Choroid plexus epithelial cell (primary cell): Measurements from ENCODE around the gene SEL1L.

Experiments used
- DNase-seq: peaks from one replicate; pipeline ENCODE4 v3.0.0-alpha.2; 2010; ENCODE audit warnings: low read depth
- H3K4me3 ChIP-seq: 2 replicates; pipeline ENCODE4 v1.5.1; 2011; ENCODE audit warnings: low read depth, mild to moderate bottlenecking, control low read depth, low read length, moderate library complexity
- CTCF ChIP-seq: conservative IDR thresholded peaks from 2 replicates; pipeline ENCODE4 v1.5.1; 2011; ENCODE audit warnings: low read depth, mild to moderate bottlenecking, control low read depth, inconsistent platforms, low read length, moderate library complexity

The SEL1L gene

GRCh38 chr14:81436296-81437138, 97.1 kb downstream of the SEL1L start:
- peak; percentile 52 for DNase-seq

GRCh38 chr14:81435391-81436295, 98.0 kb downstream of the SEL1L start:
- TF ChIP-seq CTCF: no peak
- peak overlapping the region; percentile 33 for H3K4me3 ChIP-seq
- DNase-seq: peak; percentile 18

More at GRCh38 chr14:81436296-81437138, 97.1 kb downstream of the SEL1L start:
- H3K4me3 ChIP-seq: peak overlapping the region; percentile 48
- no peak for TF ChIP-seq CTCF

GRCh38 chr14:81435048-81435390, 98.6 kb downstream of the SEL1L start:
- TF ChIP-seq CTCF: no peak
- no peak overlapping the region for H3K4me3 ChIP-seq
- no peak for DNase-seq

- no peak for DNase-seq
- no peak for TF ChIP-seq CTCF
- H3K4me3 ChIP-seq: no peak overlapping the region
Observed at GRCh38 chr14:81434230-81434629, 99.4 kb downstream of the SEL1L start.

- no peak for TF ChIP-seq CTCF
- no peak for DNase-seq
Observed at GRCh38 chr14:81433378-81433777, 100.3 kb downstream of the SEL1L start.

GRCh38 chr14:81432219-81432661, 101.4 kb downstream of the SEL1L start:
- no peak for TF ChIP-seq CTCF
- H3K4me3 ChIP-seq: no peak overlapping the region
- DNase-seq: no peak

More at GRCh38 chr14:81433378-81433777, 100.3 kb downstream of the SEL1L start:
- H3K4me3 ChIP-seq: no peak overlapping the region
